ENCODE results near the gene SSTR3.
"Not testable (repeated sequence)": the region's sequence is repeated elsewhere in the genome, so short reads cannot be mapped to it uniquely, and the experiment has no call there.

Gene SSTR3

DNA sequence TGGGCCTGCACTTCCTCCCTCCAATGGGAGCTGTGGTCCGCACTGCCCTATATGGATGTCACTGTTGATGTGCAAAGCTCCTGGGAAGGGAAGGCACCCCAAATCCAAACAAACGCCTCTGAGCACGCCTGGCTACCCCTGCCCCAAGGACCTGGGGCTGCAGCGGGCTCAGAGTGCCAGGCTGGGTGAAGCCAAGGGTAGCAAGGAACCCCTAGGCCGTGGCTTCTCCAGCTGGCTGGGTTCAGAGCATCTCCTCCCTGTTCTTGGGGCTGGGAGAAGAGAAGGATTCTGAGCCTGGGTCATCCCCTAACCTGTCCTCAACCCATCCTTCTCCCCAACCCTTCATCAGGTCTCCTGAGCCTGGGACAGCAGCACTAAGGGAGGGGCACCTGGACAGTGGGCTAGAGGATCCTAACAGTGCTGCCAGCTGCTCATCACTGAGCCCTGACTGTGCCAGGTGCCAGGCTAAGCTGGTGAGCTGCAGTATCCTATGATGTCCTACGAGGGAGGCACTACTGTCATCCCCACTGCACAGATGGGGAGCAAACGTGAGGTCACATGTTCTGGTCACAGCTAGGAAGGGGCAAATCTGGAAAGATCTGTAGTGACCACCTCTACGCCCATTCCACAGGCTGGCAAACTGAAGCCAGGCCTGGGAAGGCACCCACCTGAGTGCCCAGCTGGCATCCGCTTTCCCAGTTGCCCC lies 3.0 kb downstream of the SSTR3 start:
- DNase-seq, result no peak

DNA sequence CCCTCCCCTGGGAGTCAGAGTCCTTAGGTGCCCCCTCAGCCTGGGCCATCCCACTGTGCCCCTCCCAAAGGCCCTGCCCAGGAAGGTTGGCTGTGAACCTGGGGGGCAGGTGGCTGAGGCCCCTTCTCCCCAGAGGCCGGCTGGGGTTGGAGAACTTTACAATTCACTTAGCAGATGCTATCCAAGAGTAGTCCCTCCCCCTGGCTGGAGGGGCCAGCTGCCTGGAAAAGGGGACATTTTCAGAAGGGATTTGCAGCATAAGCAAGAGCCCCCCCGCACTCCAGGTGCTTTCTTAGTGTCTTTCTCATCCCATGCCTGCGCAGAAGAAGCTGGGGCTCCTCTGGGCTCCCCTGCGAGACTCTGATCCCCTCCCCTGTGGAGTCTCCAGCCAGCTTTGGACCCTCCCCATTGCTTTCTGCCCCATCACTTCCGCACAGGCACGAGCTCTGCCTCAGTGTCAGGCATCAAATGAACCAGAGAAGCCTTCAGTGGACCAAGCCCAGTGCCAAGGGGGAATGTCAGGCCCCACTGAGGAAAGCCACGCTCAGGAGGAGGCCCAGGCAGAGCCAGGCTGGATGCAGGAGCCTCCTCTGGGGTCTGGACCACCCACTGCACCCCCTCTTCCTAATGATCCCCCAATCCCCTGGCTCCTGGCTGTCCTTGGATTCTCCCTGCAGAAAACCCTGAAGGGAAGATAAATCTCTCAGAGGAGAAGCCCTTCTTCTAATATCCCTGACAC lies 3.7 kb downstream of the SSTR3 start:
- no peak for DNase-seq

DNA sequence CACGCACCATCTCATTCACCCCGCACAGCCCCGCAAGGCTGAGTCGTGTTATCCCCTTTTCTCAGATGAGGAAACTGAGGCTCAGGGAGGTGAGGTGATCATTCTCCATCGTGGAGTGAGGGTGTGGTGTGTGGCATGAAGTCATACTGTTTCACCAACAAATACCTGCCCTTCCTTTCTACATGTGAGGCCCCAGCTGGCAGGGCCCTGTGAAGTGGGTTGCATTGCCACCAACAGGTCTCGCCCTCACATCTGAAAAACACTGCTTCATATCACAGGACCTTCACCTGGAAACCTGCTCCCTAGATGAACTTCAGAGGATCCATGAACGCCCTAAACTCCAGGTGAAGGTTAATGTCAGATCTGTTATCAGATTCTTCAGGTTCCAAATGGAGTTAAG lies 4.3 kb downstream of the SSTR3 start:
- DNase-seq, result no peak

DNA sequence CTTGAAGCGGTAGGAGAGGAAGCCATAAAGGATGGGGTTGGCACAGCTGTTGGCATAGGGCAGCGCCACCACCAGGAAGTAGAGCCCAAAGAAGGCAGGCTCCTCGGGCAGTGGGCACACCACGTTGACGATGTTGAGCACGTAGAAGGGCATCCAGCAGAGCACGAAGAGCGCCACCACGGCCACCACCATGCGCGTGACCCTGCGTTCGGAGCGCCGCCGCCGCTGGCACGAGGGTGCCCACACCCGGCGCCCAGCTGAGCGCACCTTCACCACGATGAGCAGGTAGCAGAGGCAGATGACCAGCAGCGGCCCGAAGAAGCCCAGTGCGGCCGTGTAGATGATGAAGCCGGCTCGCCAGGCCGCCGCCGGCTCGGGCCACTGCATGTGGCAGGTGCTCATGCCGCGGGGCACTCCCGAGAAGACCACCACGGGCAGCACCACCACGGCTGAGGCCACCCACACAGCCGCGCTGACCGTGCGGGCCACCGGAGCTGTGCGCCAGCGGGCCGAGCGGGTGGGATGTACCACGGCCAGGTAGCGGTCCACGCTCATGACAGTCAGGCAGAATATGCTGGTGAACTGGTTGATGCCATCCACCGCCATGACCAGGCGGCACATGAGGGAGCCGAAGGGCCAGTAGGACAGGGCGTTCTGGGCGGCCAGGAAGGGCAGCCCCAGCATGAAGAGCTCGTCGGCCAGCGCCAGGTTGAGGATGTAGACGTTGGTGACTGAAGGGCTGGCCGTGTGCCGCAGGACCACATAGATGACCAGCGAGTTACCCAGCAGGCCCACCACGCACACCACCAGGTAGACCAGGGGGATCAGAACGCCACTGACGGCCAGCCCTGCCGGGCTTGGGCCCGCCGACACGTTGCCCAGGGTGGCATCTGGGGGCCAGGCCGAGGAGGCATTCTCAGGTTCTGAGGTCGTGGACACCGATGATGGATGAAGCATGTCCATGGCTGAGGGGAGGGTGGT lies 5.1 kb downstream of the SSTR3 start:
- DNase-seq, result no peak

DNA sequence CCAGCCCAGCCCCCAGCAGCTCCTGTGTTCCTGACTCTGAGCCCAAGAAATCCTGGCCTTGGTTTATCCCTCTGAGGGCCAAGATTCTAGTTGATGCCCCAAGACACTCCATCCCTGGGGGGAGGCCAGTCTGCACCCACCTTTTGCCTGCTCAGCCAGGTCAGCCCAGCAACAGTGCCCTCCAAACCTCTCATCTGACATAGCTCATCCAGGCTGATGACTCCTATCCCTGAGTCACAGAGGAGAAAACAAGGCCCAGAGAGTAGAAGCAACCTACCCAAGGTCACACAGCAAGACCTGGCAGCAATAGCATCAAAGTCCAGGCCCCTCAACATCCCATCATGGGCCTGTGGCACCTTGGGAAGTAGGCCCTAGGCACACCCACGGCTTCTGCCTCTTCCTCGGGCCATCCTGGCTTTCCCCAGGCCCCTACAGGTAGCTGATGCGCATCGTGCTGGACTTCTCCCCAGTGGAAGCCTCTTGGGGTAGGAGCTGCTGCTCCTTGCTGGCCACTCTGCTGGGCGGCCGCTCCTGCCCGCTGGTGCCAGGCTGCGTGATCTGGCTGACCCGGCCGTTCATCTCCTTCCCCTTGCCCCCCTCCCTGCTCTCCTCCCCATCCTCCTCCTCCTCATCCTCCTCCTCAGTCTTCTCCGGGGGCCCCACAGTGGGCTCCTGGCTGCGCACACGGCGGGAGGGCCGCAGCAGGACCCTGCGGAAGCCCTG lies 6.0 kb downstream of the SSTR3 start:
- no peak for DNase-seq

DNA sequence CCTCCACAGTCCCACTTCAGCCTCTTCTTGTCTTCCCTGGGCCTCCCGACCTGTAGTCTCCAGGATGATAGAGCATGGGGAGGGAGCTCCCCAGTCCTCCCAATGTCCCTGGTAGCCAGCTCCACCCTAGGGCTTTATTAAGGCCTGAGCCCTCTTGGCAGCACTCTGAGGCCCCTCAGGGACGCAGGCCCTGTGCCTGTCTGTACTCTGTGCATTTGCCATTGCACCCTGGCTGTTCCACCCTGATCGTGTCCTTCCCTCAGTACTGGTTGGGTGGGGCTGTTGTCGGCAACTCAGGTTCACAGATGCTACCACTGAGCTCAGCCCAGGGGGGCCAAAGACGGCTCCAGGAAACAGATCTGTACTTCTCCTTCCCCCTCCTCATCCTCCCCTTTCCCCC lies 7.2 kb downstream of the SSTR3 start:
- no peak for DNase-seq

DNA sequence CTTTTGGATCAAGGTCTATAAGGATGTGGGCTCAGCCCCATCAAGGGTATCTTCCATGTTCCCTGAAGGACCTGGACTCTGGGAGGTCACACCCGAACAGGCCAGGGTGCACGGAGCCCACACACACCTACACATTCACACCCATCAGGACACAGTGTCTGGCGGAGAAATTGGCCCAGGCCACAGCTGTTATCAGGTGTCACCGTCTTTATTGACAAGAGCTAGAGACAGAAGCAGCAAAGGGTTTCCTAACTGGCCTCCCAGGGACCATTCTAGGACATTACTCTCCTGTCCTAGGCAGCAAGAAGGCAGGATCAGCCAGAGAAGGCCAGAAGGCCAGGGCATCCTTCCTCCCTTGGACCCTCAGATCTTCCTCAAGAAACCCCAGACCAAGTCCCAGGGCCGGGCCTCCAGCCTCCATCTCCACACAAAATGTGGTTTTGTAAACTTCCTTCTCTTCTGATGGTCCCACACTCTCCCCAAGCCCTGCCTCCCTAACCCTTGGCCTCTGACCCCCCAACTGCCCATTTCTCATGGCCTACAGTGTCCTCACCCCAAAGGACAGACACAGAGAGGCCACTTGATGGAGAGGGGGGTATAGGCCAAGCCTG lies 8.1 kb downstream of the SSTR3 start:
- no peak for DNase-seq

DNA sequence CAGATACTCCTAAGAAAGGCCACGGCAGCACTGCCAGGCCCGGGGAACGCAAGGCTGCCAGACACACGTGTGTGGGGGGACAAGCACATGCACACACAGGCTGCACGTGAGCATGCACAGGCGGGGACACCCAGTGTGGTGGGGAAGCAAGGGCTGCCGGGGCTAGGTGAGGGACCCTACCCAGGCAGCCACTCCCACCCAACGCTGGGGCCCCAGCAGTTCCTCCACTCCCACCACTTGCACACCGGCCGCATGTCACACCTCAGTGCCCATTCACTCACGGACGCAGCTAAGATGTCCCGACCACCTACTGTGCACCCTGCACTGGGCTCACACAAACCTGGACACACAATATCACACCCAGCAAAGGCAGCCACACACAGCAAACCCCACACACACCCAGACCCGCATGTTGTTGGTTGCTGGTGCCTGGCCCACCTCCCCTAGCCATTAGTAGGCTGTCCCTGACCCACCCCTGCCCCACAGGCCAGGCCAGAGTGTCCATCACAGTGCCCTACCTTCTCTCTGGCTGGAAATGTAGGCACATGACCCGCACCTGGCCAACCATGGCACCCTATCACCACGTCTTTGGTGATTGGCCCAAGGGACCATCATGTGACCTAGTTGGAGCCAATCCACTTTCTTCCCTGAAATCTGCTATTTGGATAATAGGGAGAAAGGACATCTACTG lies 8.8 kb downstream of the SSTR3 start:
- no peak for DNase-seq

DNA sequence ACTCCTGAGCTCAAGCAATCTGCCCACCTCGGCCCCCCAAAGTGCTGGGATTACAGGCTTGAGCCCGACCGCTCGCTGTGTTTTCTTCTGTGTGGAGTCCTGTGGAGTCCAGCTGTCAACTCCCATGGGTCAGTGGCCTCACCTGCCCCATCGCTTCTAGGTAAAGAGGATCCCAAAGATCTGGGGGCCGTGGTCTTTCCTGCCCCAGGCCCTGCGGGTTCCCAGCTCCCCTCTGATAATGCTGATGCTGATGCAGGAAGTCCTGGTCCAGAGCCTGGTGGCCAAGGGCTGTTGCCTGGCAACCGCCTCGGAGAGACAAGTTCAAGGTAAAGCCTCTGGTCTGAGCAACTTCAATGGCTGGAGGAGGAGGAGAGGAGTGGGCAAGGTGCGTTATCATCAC lies 9.6 kb downstream of the SSTR3 start:
- no peak for DNase-seq

DNA sequence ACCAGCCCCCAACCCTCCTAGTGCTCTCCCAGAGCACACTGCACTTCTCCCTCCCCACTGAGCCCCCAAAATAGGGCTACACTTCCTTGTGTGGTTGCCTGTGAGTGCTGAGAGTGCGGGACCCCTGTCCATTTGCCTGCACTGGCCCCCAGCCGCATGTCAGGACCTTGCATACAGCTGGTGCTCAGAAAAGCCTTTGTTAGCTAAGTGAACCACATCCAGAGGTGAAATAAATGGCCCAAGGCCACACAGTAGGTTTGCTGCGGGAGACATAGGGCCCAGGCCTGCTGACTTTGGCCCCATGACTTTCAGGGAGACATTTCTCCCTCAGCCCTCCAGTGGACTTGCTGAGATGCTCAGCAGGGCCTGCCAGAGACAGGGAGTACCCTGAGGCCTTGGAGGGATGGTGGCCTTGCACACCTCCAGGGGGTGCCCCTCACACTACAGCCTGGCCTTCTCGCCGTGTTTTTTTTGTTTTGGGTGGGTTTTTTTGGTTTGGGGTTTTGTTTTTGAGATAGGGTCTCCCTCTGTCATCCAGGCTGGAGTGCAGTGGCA lies 10.2 kb downstream of the SSTR3 start:
- no peak for DNase-seq

DNA sequence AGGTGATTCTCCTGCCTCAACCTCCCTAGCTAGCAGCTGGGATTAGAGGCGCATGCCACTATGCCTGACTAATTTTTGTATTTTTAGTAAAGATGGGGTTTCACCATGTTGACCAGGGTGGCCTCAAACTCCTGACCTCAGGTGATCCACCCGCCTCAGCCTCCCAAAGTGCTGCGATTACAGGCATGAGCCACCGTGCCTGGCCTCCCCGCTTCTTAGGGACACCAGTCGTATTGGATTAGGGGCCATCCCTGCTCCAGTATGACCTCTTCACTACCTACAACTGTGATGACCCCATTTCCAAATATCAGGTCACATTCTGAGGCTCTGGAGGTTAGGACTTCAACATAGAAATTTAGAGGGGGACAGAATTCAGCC lies 10.8 kb downstream of the SSTR3 start:
- DNase-seq, result not testable (repeated sequence)

DNA sequence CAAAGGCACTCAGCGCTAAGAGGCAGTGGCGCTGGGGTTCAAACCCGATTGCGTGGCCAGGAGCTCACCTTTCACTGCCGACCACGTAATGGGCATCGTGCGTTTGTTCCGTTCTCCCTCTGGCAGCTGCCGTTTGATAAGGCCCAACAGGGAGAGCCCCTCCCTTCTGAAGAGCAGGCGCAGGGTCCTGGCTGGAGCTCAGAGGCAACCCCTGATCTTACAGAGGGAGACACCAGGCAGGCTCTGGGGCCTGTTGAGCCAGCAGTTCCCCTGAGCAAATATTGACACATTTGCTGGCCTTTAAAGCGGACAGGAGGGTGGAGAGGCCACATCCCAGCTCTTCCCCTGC lies 12.5 kb downstream of the SSTR3 start:
- no peak for DNase-seq

DNA sequence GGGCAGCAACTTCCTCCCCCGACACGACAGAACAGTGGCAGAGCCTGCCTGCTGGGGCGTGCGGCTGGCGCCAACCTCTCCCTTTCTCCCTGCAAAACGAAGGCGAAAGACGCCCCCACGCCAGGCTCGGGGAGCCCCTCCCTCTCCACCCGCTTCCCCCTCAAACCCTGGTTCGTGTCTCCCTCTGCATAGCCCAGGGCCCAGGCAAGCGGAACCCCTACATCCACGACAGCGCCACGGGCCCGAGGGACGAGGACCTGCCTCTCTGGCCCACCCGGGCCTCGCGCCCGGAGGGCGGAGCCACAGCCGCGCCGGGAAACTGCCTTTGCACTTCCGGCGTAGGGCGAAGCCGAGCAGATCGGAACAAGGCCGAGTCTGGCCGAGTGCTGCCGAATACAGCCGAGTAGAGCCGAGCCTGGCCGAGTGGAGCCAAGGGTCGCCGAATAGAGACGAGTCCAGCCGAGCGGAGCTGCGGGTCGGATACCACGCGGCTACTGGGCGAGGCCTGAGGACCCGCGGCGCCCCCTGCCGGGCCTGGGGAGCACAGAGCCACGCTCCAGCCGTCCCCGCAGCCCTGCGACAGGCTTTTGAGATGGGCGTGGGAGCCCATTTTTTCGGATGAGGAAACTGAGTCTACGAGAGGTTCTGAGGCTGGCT lies 13.0 kb downstream of the SSTR3 start:
- peak; percentile 100 for DNase-seq

DNA sequence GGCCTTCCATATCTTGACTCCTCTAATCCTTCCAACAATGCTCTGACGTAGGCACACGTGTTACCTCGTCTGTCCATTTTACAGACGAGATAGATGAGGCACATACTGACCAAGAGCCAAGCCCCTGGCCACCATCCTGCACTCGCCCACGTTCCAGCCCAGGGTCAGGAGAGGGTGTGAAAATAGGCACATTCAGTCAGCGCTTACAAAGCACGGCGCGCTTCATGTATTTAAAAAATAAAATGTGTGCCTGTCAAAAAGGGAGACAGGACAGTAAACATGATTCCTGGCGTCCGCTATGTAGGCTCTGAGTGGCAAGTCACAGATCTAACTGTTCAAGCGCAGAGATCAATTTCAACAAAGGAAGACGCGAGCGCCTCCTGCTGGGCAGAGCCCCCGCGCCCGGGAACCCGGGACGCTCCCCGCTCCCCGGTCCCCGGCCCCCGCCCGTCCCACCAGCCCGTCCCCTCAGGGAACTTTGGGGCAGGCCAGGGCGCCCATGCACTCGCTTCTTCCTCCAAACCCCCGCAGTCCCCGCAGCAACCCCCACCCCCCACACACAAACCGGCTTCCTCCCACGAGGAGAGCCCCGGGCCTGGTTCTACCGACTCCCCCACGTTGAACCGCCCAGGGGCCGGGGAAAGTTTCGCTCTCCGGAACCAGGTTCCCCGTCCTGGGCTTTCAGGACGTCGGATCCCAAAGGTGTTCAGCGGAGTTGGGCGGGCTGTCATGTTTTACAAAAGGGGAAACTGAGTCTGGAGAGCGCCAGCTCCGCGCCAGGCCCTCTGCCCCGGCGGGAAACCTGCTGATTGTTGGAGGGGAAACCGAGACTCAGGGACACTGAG lies 13.8 kb downstream of the SSTR3 start:
- DNase-seq, result peak; percentile 92

DNA sequence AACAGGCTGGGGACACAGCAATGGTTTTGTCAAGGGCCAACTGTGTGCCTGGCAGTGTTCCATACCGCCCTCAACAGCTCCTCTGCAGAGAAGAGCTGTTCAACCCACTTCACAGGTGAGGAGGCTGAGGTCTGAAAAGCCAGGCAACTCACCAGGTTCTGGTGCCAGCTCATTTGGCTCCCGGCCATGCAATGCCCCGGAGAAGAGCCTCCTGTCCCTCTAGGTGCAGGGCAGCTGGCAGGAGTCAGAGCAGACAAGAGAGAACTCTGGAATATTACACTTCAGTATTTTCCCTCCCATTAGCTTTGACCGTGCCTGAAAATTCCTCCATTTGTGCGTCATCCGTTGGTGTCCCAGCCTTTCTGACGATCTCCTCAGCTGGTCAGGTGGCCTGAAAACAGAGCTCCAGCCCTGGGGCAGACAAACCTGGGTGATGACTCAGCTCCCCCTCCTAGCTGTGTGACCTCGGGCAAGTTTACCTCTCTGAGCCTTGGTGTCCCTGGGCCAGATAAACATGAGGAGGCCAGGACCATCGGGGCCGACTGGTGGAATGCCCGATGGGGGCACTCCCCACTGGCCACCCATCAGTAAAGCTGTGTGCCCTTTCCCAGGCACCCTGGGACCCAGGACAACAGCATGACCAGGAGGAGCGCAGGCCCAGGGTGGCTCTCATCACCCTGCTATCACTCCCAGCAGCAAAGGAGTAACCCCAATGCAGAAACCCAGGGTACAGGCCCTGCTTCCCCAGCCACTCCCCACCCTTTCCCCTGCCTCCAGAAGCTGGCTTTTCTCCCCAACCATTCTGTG lies 14.6 kb downstream of the SSTR3 start:
- DNase-seq, result no peak

DNA sequence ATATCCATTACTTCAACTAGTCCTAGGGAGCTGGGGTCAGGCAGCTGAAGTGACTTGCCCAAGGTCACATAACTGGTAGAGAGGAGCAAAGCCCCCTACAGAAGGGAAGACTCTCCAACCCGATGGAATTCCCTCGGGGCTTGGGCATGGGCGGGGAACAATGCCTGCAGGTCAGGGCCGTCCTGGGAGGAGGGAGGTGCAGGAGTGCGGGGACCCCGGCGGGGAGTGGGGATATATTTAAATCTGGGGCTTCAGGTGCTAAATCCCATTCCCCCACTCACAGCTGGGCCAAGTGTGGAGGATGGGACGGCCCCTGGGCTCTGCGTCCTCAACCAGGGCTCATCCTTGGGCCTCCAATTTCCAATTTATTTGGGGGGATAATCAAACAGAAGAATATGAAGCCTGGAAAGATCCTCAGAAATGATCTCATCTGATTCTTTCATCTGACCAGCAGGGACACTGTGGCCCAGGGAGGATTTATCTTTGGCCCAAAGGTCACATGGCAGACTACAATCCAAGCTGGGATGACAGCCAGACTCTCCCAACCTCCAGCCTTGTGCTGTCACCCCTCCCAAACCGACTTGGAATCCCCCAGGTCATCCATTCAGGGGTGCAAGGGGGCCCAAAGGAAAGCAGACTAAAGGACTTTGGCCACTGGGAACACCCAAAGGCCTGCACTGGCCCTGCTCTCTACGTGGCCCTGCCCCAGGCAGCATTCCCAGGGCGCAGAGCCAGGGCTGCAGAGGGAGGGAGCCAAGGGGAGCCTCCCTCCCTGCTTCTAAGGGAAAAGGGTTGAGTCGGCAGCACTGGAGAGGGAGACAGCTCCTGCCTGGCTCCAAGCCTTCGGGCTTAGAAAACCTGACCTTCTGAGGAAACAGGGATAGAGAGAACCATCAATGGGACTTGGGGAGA lies 15.5 kb downstream of the SSTR3 start:
- DNase-seq, result no peak

DNA sequence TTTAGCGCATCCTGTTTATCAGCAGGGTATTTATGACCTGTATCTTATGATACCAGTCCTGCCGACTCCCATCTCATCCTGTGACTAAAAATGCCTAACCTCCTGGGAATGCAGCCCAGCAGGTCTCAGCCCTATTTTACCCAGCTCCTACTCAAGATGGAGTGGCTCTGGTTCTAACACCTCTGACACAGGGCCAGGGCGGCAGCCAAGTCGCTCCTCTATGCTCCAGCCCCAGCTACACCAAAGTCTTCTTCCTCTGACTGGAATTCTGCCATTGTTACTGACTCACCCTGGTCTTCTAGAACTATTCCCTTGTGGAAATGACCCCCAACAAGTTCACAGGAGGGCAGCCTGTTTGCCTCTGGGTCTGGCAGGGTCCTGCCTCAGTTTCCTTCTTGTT lies 16.4 kb downstream of the SSTR3 start:
- no peak for DNase-seq

DNA sequence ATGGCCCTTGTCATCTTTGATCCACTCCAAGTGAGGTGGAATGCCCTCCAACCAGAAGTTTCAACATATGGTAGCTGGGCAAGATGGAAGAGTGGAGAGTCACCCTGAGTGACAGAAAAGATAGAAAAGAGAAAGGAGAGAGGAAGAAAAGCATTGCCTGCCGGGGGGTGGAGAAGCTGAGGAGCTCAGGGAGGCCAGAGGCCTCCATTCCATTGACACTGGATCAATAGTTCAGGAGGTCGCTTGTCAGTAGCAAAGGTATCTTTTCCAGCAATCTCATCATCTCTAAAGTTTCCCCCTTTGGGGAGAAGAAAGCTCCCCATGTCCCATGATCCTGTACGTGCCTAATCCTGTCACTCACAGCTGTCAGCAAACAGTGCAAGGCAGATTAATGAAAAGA lies 17.5 kb downstream of the SSTR3 start:
- DNase-seq, result no peak
